ENCODE measurements around the gene PSMB11.

- TF ChIP-seq CTCF (conservative IDR thresholded peaks at IDR 0.05; ENCODE audit: low read length) (no peak), EZH2phosphoT487 (IDR thresholded peaks at IDR 0.05; ENCODE audit: borderline replicate concordance) (no peak)
Measured at GRCh38 chr14:23066855-23067744, 25.1 kb downstream of the PSMB11 start.
